Body of pancreas (tissue), 4 donors: ENCODE measurements around the gene MAP2K4. TPM values are rescaled to one million over a fixed set of nuclear protein-coding genes. Genes with fewer than 3 reads are reported as not detected.

ENCODE experiments used
- ATAC-seq: fragments of 150-250 bp; one replicate; pipeline ENCODE4 v1.9.1; 2016
- DNase-seq, 4 donors: peaks; one replicate each; pipeline ENCODE4 v3.0.0-alpha.2; 2019
- H3K27ac ChIP-seq, 4 donors: fragments of 200-600 bp; sonication (generic); 1 replicate in 3 of 4; 2 replicates in 1 of 4; pipeline versions ENCODE4 v1.5.1 to v1.6.1; 2016 to 2019; ENCODE audit warnings: mild to moderate bottlenecking in 1 of 4, mixed read lengths in 1 of 4, moderate library complexity in 1 of 4
- H3K27me3 ChIP-seq, 2 donors: fragments of 200-600 bp; sonication (generic); one replicate each; pipeline ENCODE4 v1.6.0; 2016; ENCODE audit warnings: mild to moderate bottlenecking in 1 of 2
- H3K36me3 ChIP-seq, 2 donors: fragments of 200-600 bp; sonication (generic); replicated peaks in 1 of 2; 2 replicates each; pipeline ENCODE4 v1.5.1; 2016; ENCODE audit warnings: low read depth in 2 of 2; ENCODE audit not compliant: insufficient read depth in 1 of 2
- H3K4me1 ChIP-seq: fragments of 200-600 bp; sonication (generic); one replicate; pipeline ENCODE4 v1.6.0; 2016
- H3K4me3 ChIP-seq, 2 donors: fragments of 200-600 bp; sonication (generic); 1 replicate in 1 of 2; 2 replicates in 1 of 2; pipeline ENCODE4 v1.5.1; 2016 to 2019
- H3K9me3 ChIP-seq, 3 donors: fragments of 200-600 bp; sonication (generic); 1 replicate in 2 of 3; 2 replicates in 1 of 3; pipeline ENCODE4 v1.5.1; 2016
- POLR2A ChIP-seq, 3 donors: fragments of 450-650 bp; IDR thresholded peaks; one replicate each; pipeline ENCODE4 v1.6.1; 2016; ENCODE audit warnings: antibody characterized with exemption in 3 of 3, mild to moderate bottlenecking in 2 of 3
- WGBS, 2 donors: methylation state at CpG; one replicate each; pipeline ENCODE4 v1.1.5; 2017; 5-methylcytosine and 5-hydroxymethylcytosine counted together
- intact Hi-C: fragments of 100-400 bp; cut with DNase I; formaldehyde crosslinking; loops from one replicate; pipeline ENCODE4 v1.15.1; 2023
- total RNA-seq, 2 donors: library from RNA; depleted of rRNA; stranded (reverse); fragments of >200 nt; gene quantifications; one replicate each; pipeline ENCODE4 v1.1.0, GENCODE V29; 2016
- TF ChIP-seq, protein P1 (sequence below), 7 experiments: fragments of 450-650 bp in 4 of 7; fragments of 200-600 bp in 3 of 7; sonication (generic) in 3 of 7; IDR thresholded peaks; one replicate each; pipeline ENCODE4 v1.5.1; 2016 to 2019; ENCODE audit warnings: antibody characterized with exemption in 7 of 7

The MAP2K4 gene
- total RNA-seq, 2 donors from 2014 or later: 12.5 to 15.2 TPM

GRCh38 chr17:12128946-12129345 is 108.3 kb downstream of the MAP2K4 start:
- no peak overlapping the region for H3K27ac ChIP-seq
- no peaks in the 10 kb centered on the region for H3K4me1 ChIP-seq
- no peak overlapping the region for H3K4me3 ChIP-seq
- H3K9me3 ChIP-seq: no peaks in the 10 kb centered on the region
- WGBS, 2 donors: 88 to 90% methylated on average over 7 of the region's 7 CpGs
- intact Hi-C loops: no loop called here
- no peaks in the 10 kb centered on the region for H3K27me3 ChIP-seq
- TF ChIP-seq, protein P1, sequence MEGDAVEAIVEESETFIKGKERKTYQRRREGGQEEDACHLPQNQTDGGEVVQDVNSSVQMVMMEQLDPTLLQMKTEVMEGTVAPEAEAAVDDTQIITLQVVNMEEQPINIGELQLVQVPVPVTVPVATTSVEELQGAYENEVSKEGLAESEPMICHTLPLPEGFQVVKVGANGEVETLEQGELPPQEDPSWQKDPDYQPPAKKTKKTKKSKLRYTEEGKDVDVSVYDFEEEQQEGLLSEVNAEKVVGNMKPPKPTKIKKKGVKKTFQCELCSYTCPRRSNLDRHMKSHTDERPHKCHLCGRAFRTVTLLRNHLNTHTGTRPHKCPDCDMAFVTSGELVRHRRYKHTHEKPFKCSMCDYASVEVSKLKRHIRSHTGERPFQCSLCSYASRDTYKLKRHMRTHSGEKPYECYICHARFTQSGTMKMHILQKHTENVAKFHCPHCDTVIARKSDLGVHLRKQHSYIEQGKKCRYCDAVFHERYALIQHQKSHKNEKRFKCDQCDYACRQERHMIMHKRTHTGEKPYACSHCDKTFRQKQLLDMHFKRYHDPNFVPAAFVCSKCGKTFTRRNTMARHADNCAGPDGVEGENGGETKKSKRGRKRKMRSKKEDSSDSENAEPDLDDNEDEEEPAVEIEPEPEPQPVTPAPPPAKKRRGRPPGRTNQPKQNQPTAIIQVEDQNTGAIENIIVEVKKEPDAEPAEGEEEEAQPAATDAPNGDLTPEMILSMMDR (IDR thresholded peaks at IDR 0.05): no peak
- no peak for TF ChIP-seq POLR2A (IDR thresholded peaks at IDR 0.05)
- DNase-seq: no peak
- peaks cover 0 to 12% of the 10 kb centered on the region in 2 donors for H3K36me3 ChIP-seq
- no peak for ATAC-seq

DNA sequence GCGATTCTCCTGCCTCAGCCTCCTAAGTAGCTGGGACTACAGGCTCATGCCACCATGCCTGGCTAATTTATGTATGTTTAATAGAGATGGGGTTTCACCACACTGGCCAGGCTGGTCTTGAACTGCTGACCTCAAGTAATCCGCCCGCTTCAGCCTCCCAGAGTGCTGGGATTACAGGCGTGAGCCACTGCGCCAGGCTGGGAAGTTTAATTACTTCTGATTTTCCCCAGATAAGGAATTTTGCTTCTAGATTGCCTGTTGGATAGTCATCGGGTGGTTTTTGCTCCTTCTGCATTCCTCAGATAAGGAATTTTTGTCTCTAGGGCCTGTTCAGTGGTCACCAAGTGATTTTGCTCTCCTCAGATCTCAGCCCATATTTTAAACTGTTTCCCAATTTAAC is 112.5 kb downstream of the MAP2K4 start:
- TF ChIP-seq, protein P1 (IDR thresholded peaks at IDR 0.05): no peak
- no peak for TF ChIP-seq POLR2A (IDR thresholded peaks at IDR 0.05)
- Histone ChIP-seq H3K36me3 (no peaks in the 10 kb centered on the region), H3K4me1 (no peaks in the 10 kb centered on the region), H3K9me3 (no peaks in the 10 kb centered on the region), H3K27me3 (no peaks in the 10 kb centered on the region), H3K4me3 (no peak overlapping the region), H3K27ac (no peak overlapping the region)
- WGBS, 2 donors: 86 to 93% methylated on average over 4 to 6 of the region's 6 CpGs
- intact Hi-C loops: no loop called here
- DNase-seq (no peak), ATAC-seq (no peak)

GRCh38 chr17:12134101-12134500 is 113.4 kb downstream of the MAP2K4 start:
- H3K27me3 ChIP-seq: no peaks in the 10 kb centered on the region
- H3K27ac ChIP-seq: no peak overlapping the region
- no peaks in the 10 kb centered on the region for H3K4me1 ChIP-seq
- H3K36me3 ChIP-seq: no peaks in the 10 kb centered on the region
- intact Hi-C loops: no loop called here
- H3K9me3 ChIP-seq: no peaks in the 10 kb centered on the region
- no peak for ATAC-seq
- WGBS, 2 donors: 56 to 70% methylated on average over 3 of the region's 3 CpGs
- no peak overlapping the region for H3K4me3 ChIP-seq
- no peak for DNase-seq
- TF ChIP-seq POLR2A (IDR thresholded peaks at IDR 0.05): no peak
- TF ChIP-seq, protein P1 (IDR thresholded peaks at IDR 0.05): no peak

GRCh38 chr17:12134587-12134986 is 113.9 kb downstream of the MAP2K4 start:
- Histone ChIP-seq H3K27ac (no peak overlapping the region), H3K36me3 (no peaks in the 10 kb centered on the region), H3K27me3 (no peaks in the 10 kb centered on the region), H3K4me3 (no peak overlapping the region), H3K9me3 (no peaks in the 10 kb centered on the region), H3K4me1 (no peaks in the 10 kb centered on the region)
- intact Hi-C loops: no loop called here
- TF ChIP-seq POLR2A (IDR thresholded peaks at IDR 0.05): no peak
- TF ChIP-seq, protein P1 (IDR thresholded peaks at IDR 0.05): no peak
- DNase-seq (no peak), ATAC-seq (no peak)

- no peak for DNase-seq
- Histone ChIP-seq H3K27me3 (no peaks in the 10 kb centered on the region), H3K4me3 (no peak overlapping the region), H3K9me3 (no peaks in the 10 kb centered on the region), H3K4me1 (no peaks in the 10 kb centered on the region), H3K27ac (no peak overlapping the region), H3K36me3 (peaks cover 0 to 1% of the 10 kb centered on the region in 2 donors)
- TF ChIP-seq POLR2A (IDR thresholded peaks at IDR 0.05): no peak
- TF ChIP-seq, protein P1 (IDR thresholded peaks at IDR 0.05): no peak
- no peak for ATAC-seq
- 94 to 97% methylated on average over 1 of the region's 1 CpG for WGBS, 2 donors
- intact Hi-C loops: no loop called here
Measured at GRCh38 chr17:12136243-12136642, 115.6 kb downstream of the MAP2K4 start.
